ENCODE results near the gene POLE3.

GRCh38 chr9:113359385-113359784 lies 51.1 kb downstream of the POLE3 start:
- TF ChIP-seq MAX (IDR thresholded peaks at IDR 0.05) (no peak), REST (IDR thresholded peaks at IDR 0.05; ENCODE audit: low read depth) (no peak), EGR1 (IDR thresholded peaks at IDR 0.05) (no peak), TAF1 (IDR thresholded peaks at IDR 0.05; ENCODE audit: low read depth) (no peak), CEBPB (IDR thresholded peaks at IDR 0.05) (no peak), FOXM1 (IDR thresholded peaks at IDR 0.05; ENCODE audit: borderline replicate concordance, low read depth) (no peak), TEAD4 (IDR thresholded peaks at IDR 0.05) (no peak), YY1 (IDR thresholded peaks at IDR 0.05; ENCODE audit: low read depth) (no peak), RAD21 (IDR thresholded peaks at IDR 0.05; ENCODE audit: low read depth) (no peak), ZBTB7A (IDR thresholded peaks at IDR 0.05; ENCODE audit: low read depth) (no peak), TCF12 (IDR thresholded peaks at IDR 0.05; ENCODE audit: low read depth) (no peak), USF1 (IDR thresholded peaks at IDR 0.05) (no peak)
